GM19324 (cell line): ENCODE results near the gene P2RX2.

Source experiments
- ATAC-seq: cut with Tn5 transposase; IDR thresholded peaks from one replicate; pipeline ENCODE4 v1.9.1; 2021; ENCODE audit warnings: mild to moderate bottlenecking, moderate library complexity; ENCODE audit not compliant: unreplicated experiment, low FRiP score

The P2RX2 gene

DNA sequence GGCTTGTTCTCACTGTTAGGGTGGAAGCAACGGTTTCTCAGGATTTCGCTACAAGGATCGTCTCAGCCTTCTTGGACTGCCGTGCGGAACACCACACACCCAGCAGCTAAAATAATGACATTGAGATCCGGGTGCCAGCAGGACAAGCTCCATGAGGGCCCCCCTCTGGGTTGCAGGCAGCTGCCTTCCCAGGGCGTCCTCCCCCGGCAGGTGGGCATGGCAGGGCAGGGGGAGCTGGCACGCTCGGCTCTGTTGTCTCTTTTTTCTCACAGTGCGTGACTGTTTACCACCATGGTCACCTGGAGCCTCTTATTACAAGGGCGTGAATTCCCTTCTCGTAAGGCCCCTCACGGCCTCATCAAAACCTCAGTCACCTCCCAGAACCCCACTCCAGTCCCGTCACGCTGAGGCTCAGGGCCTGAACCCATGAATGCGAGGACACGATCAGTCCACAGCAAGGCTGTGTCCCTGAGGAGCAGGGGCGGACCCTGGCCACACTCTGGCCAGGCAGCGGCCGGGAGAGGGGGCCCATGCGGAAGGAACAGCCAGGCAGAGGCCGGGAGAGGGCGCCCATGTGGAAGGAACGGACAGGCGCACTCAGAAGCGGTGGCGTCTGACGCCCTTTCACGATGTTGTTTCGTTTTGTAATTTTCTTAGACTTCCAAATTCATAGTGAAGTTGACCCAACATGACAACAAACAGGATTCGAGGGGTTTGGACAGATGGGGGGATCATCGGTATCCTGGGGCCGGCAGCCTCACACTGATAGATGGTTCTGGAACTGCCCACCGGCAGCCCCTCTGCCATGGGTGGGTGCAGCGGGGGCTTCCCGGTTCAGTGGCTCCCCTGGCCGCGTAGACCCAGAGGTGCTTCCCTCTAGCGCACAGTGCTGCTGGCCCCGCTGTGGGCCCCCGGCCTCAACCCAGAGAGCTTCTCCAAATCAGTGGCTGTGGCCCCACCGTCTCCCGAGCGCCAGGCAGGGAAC is 18.2 kb upstream of the P2RX2 start:
- ATAC-seq = no peak

DNA sequence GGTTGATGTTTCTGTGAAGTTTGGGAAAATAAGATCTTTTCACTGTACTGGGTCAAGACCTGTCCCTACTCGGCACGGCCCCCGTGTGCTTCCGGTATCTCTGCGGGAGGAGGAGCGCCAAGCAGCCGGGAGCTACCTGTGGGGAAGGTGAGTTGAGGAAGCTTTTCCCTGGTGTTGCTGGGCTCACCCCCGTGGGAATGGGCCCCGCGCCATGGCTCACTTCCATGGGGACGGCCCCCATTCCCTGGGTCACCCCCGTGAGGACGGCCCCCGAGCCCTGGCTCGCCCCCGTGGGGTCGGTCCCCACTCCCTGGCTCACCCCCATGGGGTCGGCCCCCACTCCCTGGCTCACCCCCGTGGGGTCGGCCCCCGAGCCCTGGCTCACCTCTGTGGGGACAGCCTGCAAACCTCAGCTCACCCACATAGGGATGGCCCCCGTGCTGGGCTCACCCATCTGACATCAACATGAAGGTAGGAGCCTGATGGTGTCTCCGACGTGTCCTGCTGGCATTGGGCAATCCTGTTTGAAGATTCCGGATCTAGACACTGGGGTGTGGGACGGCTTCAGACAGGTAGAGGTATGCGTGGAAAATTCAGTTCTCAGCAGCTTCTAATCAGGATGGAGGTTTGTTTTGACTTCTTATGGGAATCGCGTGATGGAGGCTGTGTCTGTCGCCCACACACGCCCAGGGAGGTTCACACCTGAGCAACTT is 17.2 kb upstream of the P2RX2 start:
- ATAC-seq = no peak

DNA sequence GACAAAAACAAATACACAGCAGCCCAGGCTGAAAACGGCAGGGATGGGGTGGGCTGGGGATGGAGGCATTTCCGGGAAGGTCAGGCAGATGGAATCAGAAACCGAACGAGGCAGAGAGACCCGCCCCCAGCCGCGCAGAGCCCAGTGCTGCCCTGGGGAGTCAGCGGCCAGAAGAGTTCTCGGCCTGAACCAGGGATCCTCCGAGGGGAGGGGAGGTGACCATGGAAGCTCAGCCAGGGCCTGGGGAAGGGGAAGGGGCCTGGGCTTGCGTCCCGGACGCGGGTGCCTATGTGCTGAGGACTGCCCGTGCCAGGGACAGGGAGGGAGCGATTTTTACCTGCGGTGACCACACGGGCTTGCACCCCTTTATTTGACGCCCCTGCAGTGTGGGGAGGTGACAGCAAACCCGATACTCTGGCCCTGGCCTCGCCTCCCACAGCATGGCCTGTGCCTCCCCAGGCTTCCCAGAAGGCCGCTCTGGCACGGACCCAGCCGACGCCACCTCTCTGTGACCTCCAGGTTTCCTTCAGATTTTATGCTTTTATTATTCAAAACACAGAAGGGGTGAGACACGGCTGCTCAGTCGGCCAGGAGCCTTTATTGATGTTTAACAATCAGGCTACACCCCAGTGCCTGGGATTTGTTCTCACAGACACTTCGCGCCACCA is 15.9 kb upstream of the P2RX2 start:
- no peak for ATAC-seq

DNA sequence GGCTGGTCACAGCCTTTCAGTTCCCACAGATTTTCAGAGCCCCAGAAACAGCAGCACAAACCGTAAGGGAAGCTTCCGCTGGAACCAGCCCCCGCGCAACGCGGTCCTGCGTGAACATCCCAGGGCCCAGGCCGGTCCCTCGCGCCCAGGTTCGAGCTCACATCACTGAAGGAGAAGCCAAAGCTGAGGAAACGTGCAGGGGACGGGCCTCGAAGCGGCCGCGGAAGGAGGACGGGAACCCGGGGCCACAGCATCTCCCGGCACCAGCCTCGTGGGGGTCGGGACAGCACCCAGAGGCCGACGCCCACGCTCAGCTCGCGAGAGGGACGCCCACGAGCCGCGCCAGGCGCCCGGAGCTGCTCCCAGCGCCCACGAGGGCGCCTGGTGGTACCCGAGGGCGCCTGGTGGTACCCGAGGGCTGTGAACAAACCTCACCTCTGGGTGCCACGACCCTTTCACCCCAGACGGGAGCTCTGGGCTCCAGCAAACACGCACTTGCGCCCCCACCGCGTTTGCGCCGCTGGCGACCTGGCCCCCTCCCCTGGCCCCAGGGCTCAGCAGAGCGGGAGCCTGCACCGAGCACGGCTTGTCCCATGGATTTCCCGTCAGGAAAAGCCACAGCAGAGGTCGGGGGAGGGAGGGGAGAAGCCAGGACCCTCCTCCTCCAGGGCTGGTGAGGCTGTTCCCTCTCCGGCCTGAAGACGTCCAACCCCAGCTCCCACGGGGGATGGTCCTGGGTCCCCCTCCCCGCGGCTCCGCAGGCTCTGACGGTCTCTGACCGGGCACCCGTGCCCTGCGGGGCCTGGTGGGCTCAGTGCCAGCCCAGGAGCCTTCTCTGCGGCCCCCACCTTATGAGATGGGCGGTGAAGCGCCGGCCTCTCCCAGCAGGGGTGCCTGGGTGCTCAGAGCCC is 15.1 kb upstream of the P2RX2 start:
- ATAC-seq = no peak

DNA sequence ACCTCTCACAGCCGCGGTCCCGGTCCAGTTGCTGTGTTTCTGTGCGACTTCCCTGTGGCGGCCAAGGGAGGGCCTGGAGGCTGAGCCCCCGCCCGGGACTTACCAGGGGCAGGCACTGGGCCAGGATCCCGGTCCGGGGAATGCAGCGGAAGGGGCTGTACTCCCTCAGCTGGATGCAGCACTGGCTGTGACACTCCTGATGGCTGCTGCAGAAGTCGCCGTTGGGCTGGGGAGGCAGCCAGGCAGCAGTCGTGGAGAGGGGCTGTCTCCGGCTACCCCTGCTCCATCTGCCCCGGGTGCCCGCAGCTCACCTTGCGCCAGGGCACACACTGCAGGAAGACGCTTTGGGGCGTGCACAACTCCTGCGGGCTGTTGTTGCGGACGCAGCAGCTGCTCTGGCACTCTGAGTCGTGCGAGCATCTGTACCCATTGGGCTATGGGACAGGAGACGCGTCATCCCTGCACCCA is 14.4 kb upstream of the P2RX2 start:
- no peak for ATAC-seq

DNA sequence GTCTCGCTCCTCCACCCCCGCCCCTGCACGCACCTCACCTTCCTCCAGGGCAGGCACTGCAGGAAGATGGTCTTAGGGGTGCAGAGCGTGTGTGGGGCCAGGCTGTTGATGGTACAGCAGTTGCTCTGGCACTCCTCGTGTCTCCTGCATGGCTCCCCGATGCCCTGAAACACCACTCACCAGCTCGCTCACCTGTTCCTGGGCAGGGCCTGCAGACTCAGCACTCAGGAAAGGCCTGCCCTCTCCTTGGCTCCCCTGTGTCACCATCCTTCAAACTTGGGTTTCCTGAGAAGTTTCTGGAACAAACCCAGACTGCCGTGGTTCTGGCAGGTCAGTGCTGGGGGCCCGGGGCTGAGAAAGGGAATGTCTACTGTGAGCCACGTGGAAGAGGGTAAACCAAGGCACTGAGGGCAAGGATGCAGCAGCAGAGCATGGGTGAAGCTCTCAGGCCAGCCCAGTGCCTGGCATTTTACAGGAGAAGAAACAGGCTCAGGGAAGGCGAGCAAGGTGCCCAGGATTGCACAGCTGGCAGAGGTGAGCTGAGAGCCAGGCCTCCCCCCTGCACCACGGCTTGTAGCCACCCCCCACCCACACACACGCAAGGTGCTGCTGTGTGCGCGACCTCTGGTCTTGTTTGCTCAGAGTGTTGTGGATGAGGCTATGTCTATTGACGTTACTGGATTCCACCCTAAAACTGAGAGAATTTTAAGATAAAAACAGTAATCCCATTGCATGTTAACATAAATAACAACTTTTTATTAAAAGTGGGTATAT is 13.7 kb upstream of the P2RX2 start:
- ATAC-seq = no peak

DNA sequence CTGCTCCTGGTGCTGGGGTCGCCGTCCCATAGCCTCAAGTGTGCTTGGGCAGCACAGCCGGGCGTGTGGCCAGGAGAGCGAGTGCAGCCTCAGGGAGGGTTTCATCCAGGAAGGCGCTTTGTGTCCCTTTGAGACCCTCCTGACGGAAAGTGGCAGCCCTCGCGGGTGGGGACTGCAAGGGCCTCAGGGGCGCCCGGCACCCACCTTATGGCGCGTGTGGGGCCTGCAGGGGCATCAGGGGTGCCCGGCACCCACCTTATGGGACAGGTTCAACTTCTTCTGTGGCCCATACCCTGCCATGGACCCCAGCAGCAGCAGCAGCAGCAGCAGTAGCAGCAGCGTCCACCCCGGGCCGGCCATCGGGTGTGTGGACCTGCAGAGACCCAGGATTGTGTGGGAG is 12.7 kb upstream of the P2RX2 start:
- no peak for ATAC-seq

DNA sequence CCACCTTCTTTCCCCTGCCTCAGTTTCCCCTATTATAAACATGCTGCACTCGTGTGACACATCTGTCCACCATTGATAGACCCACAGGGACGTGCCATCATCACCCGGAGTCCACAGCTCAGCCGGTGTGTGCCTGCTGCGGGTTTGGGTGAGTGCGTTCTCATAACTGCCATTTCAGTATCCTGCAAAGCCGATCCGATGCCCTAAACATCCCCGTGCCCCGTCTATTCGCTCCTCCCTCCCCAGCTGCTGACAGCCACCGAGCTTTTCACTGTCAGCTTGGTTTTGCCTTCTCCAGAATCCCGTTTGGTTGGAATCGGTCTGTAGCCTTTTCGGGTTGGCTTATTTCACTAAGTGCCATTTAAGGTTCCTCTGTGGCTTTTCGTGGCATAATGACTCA is 12.1 kb upstream of the P2RX2 start:
- ATAC-seq = no peak

DNA sequence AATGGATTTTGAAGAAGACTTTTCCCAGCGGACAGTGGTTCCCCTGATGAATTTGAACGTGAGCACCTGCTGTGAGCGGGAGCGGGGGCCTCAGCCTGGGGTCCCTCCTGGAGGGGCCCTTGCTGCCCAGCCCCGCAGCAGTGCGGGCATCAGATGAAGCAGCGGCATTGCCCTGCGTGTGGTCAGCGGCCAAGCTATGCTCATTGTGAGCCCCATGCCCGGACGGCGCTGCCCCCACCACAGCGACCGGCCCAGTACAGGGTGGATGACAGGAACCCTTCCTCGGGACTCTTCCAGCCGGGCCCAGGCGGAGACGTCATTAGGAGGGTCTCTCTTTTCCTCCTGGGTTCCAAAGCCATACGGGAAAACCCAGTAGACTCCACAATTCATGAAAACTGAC is 11.6 kb upstream of the P2RX2 start:
- ATAC-seq = no peak

DNA sequence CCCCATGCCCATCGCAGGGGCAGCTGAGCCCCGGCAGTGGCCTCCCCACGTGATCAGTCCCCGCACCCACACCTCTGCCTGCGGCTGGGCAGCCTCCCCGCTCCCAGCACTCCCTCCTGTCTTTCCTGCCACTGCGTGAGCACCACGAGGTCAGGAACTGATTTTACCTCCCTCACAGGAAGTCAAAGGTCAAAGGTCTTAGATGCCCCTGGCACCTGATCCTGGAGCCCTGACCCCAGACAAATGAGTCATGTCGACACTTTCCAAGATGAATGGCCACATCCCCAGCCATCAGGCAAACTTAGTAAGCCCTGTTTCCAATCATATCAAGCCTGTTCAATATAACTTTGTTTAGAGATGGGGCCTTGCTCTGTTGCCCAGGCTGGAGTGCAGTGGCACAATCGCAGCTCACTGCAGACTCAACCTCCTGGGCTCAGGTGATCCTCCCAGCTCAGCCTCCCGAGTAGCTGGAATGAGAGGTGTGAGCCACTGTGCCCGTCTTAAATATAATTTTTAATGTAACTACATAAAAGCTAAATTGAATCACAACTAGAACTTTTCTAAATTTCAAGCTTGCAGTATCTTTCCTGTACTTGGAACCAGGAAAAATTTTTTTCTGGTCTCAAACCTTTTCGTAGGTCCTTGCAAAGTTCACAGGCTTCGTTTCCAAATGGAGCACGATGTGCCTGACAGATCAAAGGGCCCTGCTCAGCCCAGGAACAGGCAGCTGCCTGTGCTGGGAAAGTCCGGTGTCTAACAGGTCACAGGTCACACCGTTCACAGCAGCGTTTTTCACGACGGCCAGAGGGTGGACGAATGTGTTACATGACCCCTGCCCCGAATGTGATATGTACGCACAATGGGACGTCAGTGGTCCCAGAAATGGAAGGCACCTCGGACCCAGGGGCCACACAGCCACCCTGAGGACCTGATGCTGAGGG is 10.1 kb upstream of the P2RX2 start:
- ATAC-seq = no peak

DNA sequence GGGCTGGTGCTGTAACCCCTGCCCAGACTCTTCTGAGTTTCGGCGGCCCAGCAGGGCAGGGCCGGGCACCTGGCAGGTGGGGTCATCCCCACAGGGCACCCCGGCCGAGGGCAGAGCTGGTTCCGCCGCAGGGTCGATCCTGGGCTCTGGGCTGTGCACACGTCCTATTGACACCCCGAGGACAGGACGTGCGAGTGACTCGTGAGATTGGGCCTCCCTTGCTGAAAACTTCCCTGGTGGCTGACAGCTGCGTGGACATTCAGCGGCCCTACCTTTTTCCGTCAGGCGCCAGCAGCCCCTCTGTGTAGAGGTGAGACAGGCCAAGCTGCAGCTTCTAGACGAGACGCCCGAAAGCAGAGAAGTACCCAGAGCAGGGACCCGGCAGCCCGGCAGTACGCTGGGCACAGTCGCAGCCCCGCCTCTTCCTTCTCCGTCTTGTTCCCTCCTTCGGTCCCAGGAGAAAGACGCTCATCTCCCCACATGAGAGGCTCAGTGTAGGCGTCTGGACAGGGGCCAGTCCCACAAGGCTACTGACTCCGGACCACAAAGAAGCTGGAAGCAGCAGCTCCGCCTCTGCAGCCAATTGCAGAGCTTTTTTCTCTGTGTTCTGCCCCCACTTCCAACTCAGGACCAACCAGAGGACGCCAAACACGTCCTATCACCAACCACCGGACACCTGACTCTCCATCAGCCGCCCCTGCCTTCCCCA is 8.4 kb upstream of the P2RX2 start, which contains the start of gene LRCOL1:
Gene LRCOL1, minus strand, starts transcription at position 532 of the 709 bp plus-strand sequence. CDS start 4,331 bp downstream, outside the sequence.
- no peak for ATAC-seq

DNA sequence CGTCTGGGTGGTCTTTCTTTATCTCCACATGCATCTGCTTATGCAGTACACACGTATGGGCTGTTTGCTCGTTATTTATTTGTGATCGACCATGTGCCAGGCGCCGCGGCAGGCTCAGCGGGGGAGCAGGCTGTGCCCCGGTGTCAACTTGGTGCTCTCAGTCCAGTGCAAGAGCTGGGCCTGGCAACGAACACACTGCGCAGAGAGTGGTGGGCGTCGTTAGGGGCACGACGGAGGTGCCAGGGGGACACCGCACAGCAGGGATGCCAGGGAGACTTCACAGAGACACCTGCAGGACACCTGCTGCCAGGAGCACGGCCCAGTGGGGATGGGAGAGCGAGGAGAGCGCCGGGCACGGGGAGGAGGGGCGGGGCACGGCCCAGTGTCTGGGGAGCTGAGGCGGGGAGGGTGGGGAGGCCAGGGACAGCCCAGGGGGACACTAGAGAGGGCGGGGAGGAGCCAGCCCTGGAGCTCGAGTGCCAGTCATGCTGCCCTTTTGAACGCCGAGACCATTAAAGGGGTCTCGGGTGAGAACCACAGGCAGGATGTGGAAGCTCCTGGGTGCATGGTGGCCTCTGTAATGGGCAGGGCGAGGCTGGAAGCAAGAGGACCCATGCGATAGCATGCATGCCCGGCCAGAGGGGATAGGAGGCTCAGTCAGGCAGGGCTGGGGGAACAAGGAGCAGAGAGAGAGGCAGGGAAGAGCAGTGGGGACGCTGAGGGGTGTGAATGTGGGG is 7.5 kb upstream of the P2RX2 start:
- ATAC-seq = no peak

DNA sequence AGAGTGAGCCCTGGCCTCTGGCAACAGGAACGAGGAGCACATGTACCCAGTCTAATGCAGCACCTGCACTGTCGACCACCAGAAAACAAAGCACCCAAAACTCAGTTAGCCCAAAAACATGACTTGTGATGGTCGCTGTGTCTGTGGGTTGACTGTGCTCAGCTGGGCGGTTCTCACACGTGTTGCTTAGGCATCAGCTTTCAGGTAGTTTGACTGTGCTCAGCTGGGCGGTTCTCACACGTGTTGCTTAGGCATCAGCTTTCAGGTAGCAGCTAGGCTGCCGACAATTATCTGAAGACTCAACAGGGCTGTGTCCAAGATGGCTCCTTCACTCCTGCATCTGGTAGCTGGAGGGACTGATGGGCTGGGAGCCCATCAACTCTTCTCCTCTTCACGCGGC is 7.0 kb upstream of the P2RX2 start:
- ATAC-seq = no peak

DNA sequence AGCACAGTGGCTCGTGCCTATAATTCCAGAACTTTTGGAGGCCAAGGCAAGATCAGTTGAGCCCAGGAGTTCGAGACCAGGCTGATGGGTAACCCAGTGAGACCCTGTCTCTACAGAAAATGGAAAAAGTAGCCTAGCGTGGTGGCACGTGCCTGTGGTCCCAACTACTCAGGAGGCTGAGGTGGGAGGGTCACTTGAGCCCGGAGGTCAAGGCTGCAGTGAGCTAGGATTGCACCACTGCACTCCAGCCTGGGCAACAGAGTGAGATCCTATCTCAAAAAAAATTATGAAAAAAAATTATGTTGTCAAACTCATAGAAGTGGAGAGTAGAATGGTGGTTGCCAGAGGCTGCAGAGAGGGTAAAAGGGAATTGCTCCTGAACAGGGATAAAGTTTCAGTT is 4.5 kb upstream of the P2RX2 start:
- no peak for ATAC-seq

DNA sequence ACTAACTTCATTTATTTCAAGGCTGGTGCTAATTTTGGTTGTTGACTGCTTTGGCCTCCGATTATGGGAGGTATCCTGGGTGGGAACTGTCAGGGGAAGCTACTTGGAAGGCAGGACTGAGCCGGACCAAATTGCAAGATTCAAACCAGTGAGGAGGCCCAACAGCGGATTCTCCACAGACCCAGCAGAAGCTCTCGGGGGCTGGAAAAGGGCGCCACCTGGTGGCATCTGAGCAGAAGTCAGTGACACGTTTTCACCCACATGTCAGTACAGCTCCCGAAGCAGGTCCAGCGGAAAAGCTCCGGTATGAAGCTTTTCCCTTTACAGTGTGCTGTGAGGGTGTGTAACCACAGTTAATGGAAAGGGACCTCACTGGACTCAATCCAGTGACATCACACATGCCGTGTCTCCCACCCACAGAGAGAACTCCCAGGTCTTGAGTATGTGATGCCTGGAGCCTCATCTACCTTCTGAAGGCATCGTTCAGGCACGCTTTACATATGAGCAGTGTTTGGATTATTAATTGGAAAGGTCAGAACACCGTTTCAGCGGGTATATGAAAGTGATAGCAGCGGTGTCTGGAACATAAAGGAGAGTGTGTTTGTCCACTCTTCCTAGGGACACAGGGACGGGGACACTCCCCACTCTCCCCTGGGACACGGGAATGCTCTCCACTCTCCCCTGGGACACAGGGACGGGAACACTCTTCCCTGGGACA is 3.6 kb upstream of the P2RX2 start:
- peak; percentile 72 for ATAC-seq

DNA sequence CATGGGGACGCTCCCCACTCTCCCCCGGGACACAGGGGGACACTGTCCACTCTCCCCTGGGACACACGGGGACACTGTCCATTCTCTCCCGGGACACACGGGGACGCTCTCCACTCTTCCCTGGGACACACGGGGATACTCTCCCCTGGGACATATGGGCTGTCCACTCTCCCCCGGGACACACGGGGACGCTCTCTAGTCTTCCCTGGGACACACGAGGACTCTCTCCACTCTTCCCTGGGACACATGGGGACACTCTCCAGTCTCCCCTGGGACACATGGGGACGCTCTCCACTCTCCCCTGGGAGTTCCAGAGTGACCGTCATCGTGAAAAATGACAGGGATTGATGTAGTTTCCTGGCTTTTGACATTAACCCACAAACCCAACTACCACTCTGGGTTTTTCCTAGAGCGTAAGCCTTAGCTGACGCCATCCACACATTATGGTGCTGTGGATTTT is 3.0 kb upstream of the P2RX2 start:
- ATAC-seq = no peak
